ENCODE measurements around the gene ETV5.

GRCh38 chr3:186049001-186049400 lies 59.9 kb downstream of the ETV5 start:
- TF ChIP-seq ZFP3 (CRISPR knock-in tag; IDR thresholded peaks at IDR 0.05) (no peak), ZFP30 (CRISPR knock-in tag; IDR thresholded peaks at IDR 0.05) (no peak), ISL1 (CRISPR knock-in tag; IDR thresholded peaks at IDR 0.05) (no peak), ZC3H10 (CRISPR knock-in tag; IDR thresholded peaks at IDR 0.05) (no peak), ARNTL (CRISPR knock-in tag; IDR thresholded peaks at IDR 0.05; ENCODE audit: borderline replicate concordance, low read depth) (no peak), PATZ1 (CRISPR knock-in tag; IDR thresholded peaks at IDR 0.05; ENCODE audit: borderline replicate concordance) (no peak)
